GM18858 (cell line): ENCODE results near the gene ELF5.

Source experiments
- ATAC-seq: cut with Tn5 transposase; IDR thresholded peaks from one replicate; pipeline ENCODE4 v1.9.1; 2021; ENCODE audit not compliant: unreplicated experiment

Gene ELF5

GRCh38 chr11:34458525-34458924 lies 55.1 kb downstream of the ELF5 start:
- no peak for ATAC-seq

- no peak for ATAC-seq
Measured at GRCh38 chr11:34457607-34458006, 56.0 kb downstream of the ELF5 start.

GRCh38 chr11:34454308-34455032 lies 59.1 kb downstream of the ELF5 start:
- no peak for ATAC-seq

GRCh38 chr11:34451053-34451452 lies 62.5 kb downstream of the ELF5 start:
- no peak for ATAC-seq

- no peak for ATAC-seq
Measured at GRCh38 chr11:34449013-34449412, 64.6 kb downstream of the ELF5 start.

- no peak for ATAC-seq
Measured at GRCh38 chr11:34448223-34448994, 65.2 kb downstream of the ELF5 start.

- ATAC-seq, result no peak
Measured at GRCh38 chr11:34447044-34447443, 66.5 kb downstream of the ELF5 start.

GRCh38 chr11:34446386-34446785 lies 67.2 kb downstream of the ELF5 start:
- no peak for ATAC-seq

- no peak for ATAC-seq
Measured at GRCh38 chr11:34445956-34446355, 67.6 kb downstream of the ELF5 start.

GRCh38 chr11:34444428-34444827 lies 69.2 kb downstream of the ELF5 start:
- no peak for ATAC-seq

GRCh38 chr11:34443136-34443535 lies 70.5 kb downstream of the ELF5 start:
- no peak for ATAC-seq

- no peak for ATAC-seq
Measured at GRCh38 chr11:34441814-34442213, 71.8 kb downstream of the ELF5 start.

GRCh38 chr11:34439610-34440198 lies 73.9 kb downstream of the ELF5 start:
- no peak for ATAC-seq

GRCh38 chr11:34438529-34439507 lies 74.8 kb downstream of the ELF5 start, which contains the start of gene CAT:
CAT (plus strand) TSS chr11:34438934; CDS start chr11:34439014, 80 bp downstream.
- ATAC-seq, result peak; percentile 92

GRCh38 chr11:34437224-34438125 lies 76.1 kb downstream of the ELF5 start:
- ATAC-seq, result no peak

- ATAC-seq, result no peak
Measured at GRCh38 chr11:34433899-34434298, 79.7 kb downstream of the ELF5 start.

GRCh38 chr11:34432822-34433221 lies 80.8 kb downstream of the ELF5 start:
- ATAC-seq, result no peak

- ATAC-seq, result no peak
Measured at GRCh38 chr11:34431979-34432378, 81.6 kb downstream of the ELF5 start.
